Muscle of leg (tissue), 11 donors: ENCODE results near the gene PAM. TPM values are rescaled to one million over a fixed set of nuclear protein-coding genes. Genes with fewer than 3 reads are reported as not detected.

ENCODE experiments used
- DNase-seq: peaks from one replicate; pipeline ENCODE4 v3.0.0; 2013
- H3K27ac ChIP-seq: one replicate; pipeline ENCODE4 v1.5.1; 2013; ENCODE audit warnings: mild to moderate bottlenecking, low read length, control low read depth
- H3K27me3 ChIP-seq: one replicate; pipeline ENCODE4 v1.6.1; 2013; ENCODE audit warnings: low read length; ENCODE audit not compliant: control insufficient read depth, insufficient read depth
- H3K36me3 ChIP-seq: one replicate; pipeline ENCODE4 v1.6.1; 2013; ENCODE audit warnings: low read length; ENCODE audit not compliant: control insufficient read depth, insufficient read depth
- H3K4me1 ChIP-seq: one replicate; pipeline ENCODE4 v1.6.1; 2013; ENCODE audit warnings: low read length; ENCODE audit not compliant: control insufficient read depth, insufficient read depth
- H3K4me3 ChIP-seq: one replicate; pipeline ENCODE4 v1.5.1; 2013; ENCODE audit warnings: low read length, control low read depth
- H3K9me3 ChIP-seq: replicated peaks from 2 replicates; pipeline ENCODE4 v1.6.1; 2013; ENCODE audit warnings: low read depth, low read length; ENCODE audit not compliant: control insufficient read depth
- WGBS: methylation state at CpG from one replicate; pipeline ENCODE4 v1.1.5; 2013; ENCODE audit warnings: missing lambda C conversion rate; ENCODE audit not compliant: insufficient coverage; 5-methylcytosine and 5-hydroxymethylcytosine counted together
- polyA plus RNA-seq, 8 donors: library from polyadenylated mRNA; unstranded; fragments of 120-200 nt; gene quantifications; one replicate each; pipeline versions ENCODE4 v1.2.1 to v1.2.3, GENCODE V29; 2013; ENCODE audit warnings: inconsistent platforms in 1 of 8, low replicate concordance in 1 of 8; ENCODE audit not compliant: insufficient read length in 8 of 8, insufficient read depth in 1 of 8
- total RNA-seq: library from RNA; stranded (reverse); fragments of 120-200 nt; gene quantifications from one replicate; pipeline ENCODE4 v1.2.4, GENCODE V29; 2013

The PAM gene
- total and polyA plus RNA-seq, 9 donors, result 96.6 to 146 (median 120) TPM

DNA sequence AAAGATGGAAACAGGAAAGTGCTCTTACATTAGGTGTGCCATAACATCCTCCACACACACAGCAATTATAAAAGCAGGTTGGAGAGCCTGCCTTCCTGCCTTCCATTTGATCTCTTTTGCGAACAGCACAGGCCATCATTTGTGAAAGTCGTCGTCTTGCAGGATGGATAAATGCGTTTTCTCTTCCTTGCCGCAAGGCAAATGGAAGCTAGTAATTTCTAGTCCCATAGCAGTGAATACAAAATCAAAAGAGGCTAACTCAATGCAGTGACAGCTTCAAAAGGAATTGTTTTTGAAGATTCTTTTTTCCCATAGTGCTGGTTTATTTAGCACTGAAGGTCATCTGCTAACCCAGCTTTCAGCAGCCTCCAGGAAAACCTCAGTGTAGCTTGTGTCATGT lies 186.0 kb downstream of the PAM start:
- Histone ChIP-seq H3K27ac (no peak overlapping the region), H3K9me3 (no peaks in the 10 kb centered on the region), H3K36me3 (no peaks in the 10 kb centered on the region), H3K4me3 (no peak overlapping the region), H3K4me1 (no peaks in the 10 kb centered on the region), H3K27me3 (no peaks in the 10 kb centered on the region)
- no peak for DNase-seq
- WGBS, result 84% methylated on average over 5 of the region's 5 CpGs

DNA sequence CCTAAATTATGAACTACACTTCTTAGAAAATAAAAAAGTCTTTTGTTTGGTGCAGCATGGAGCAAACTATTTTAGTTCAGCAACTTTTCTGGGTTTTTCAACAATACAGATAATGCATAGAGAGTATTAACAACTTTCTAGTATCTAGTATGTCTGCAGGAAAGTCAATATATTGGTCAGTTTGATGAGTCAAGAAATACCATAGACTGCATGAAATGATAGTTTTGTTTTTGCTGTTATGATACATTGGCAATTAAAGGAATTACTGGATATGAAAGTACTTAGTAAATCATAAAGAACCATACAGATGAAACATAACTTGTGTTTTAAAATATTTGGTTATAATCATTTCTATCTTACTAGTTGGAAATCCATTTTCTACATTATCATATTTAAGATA lies 191.3 kb downstream of the PAM start:
- Histone ChIP-seq H3K4me3 (no peak overlapping the region), H3K9me3 (no peaks in the 10 kb centered on the region), H3K4me1 (no peaks in the 10 kb centered on the region), H3K27ac (no peak overlapping the region), H3K27me3 (no peaks in the 10 kb centered on the region), H3K36me3 (peaks cover 2% of the 10 kb centered on the region)
- no peak for DNase-seq

DNA sequence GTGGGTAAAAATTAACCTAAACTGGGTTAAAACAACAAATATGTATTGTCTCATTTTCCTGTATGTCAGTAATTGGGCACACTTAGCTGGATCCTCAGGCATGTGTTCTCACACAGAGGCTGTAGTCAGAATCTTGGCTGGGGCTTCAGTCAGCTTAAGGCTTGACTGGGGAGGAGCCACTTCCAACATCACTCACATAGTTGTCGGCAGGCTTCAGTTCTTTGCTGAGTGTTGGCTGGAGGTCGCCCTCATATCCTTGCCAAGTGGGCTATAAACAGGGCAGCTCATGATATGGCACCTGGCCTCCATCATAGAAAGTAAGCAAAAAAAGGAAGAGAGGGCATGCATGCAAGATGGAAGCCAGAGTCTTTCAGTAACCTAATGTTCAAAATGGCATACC lies 191.9 kb downstream of the PAM start:
- Histone ChIP-seq H3K9me3 (no peaks in the 10 kb centered on the region), H3K36me3 (peaks cover 2% of the 10 kb centered on the region), H3K27ac (no peak overlapping the region), H3K4me1 (no peaks in the 10 kb centered on the region), H3K27me3 (no peaks in the 10 kb centered on the region), H3K4me3 (no peak overlapping the region)
- no peak for DNase-seq
- WGBS, result no CpG with 5 or more reads among the region's 2 CpGs

DNA sequence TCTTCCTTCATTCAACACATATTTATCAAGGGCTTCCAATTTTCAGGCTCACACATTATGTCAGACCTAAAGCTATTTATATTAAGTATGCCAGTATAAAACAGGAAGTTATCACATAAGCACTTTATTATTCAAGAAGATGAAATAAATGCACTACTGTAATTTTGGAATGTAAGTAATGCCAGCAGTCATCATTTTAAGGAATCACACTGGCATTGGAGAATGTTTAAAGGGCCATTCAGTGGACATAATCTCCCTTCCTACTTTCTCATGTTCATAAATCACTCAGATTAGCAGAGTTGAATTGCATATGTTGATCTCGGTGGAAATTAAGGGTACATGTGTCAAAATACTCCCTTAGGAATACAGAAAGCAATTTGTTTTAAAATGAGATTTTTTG lies 200.4 kb downstream of the PAM start:
- Histone ChIP-seq H3K4me3 (no peak overlapping the region), H3K9me3 (no peaks in the 10 kb centered on the region), H3K27me3 (no peaks in the 10 kb centered on the region), H3K4me1 (no peaks in the 10 kb centered on the region), H3K36me3 (peaks cover 1% of the 10 kb centered on the region), H3K27ac (no peak overlapping the region)
- DNase-seq, result no peak
- no CpG with 5 or more reads among the region's 1 CpG for WGBS

DNA sequence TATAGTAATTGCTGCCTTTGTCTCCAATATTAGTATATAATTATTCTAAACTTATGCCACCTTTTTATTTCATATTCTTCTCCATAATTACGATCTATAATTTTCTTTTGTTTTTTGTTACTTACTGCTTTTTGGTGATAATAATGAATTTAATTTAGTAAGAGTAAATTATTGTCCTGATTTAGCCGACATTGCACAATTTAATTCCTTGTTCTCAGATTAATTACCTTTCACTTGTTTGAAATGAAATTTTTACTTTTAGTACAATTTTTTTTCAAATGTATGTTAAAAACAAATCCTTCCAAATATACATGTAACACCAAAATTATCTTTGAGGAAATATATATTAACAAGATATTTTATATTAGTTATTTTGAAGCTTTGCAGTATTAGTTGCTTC lies 201.5 kb downstream of the PAM start:
- H3K27ac ChIP-seq, result no peak overlapping the region
- H3K4me3 ChIP-seq, result no peak overlapping the region
- no peak for DNase-seq
- H3K36me3 ChIP-seq, result no peaks in the 10 kb centered on the region
- no peaks in the 10 kb centered on the region for H3K4me1 ChIP-seq
- no CpG with 5 or more reads among the region's 2 CpGs for WGBS
- H3K27me3 ChIP-seq, result no peaks in the 10 kb centered on the region
- H3K9me3 ChIP-seq, result no peaks in the 10 kb centered on the region

DNA sequence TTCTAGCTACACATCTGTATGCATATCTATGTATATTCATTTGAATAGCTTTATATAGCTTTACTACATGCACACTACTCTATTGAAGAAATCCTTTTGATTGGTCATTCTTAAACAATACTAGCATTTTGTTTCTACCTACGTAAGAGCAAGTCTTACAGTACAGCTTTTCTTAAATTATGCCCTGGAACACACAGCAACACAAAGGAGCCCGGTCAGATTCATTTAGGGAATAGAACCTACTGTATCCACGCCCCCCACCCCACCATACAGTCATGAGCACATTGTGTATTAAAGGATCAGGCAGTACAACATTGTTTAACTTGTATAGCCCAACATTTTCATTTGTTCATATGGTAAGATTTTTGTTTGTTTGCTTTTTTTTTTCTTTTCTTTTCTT lies 202.0 kb downstream of the PAM start:
- Histone ChIP-seq H3K4me3 (no peak overlapping the region), H3K27ac (no peak overlapping the region), H3K36me3 (no peaks in the 10 kb centered on the region), H3K9me3 (no peaks in the 10 kb centered on the region), H3K27me3 (no peaks in the 10 kb centered on the region), H3K4me1 (no peaks in the 10 kb centered on the region)
- no peak for DNase-seq
- 100% methylated on average over 1 of the region's 3 CpGs for WGBS

DNA sequence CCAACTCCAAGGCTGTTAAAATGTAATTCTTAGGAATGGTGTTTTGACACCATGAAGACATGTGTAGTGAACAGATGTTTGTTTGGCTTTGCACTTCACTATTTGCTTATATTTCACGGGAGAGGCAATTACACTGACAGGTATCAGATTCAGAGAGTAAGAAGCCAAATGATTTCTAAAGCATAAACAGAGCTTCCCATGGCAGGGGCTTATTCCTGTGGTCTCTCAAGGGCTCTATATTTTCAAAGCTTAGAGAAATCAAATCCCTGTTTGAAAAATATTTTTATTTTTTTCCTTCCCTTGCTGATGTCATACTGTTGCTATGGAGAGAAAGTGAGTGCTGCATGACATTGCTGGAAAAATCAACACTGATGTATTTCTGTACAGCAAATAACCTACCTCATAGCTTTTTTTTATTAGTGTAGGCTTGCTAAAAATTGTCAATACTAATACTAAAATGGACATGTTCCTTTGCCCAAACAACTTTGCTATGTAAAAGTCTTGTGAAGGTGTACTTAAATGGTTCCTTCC lies 203.4 kb downstream of the PAM start:
- peak overlapping the region; percentile 23 for H3K27ac ChIP-seq
- no peaks in the 10 kb centered on the region for H3K4me1 ChIP-seq
- WGBS, result 50% methylated on average over 1 of the region's 1 CpG
- H3K36me3 ChIP-seq, result no peaks in the 10 kb centered on the region
- H3K4me3 ChIP-seq, result no peak overlapping the region
- no peaks in the 10 kb centered on the region for H3K27me3 ChIP-seq
- peak; percentile 70 for DNase-seq
- H3K9me3 ChIP-seq, result no peaks in the 10 kb centered on the region

DNA sequence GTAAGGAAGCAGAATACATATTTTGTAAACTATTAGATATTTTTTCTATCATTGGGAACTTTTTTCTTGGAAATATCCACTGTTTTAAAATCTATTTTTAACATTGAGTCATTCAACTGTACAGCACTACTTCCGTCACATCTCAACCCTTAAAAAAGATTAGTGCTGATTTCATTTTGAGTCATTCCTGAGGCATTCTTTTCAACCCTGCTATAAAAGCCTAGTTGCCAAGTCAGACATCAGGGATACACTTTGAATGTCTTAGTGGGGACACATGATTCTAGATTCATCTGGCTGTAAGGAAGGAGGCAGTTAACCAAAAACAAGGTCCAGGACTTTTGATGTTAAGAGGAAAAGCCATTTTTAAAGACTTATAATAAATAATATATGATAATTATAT lies 203.9 kb downstream of the PAM start:
- no peaks in the 10 kb centered on the region for H3K36me3 ChIP-seq
- no peaks in the 10 kb centered on the region for H3K4me1 ChIP-seq
- peak; percentile 59 for DNase-seq
- no peak overlapping the region for H3K27ac ChIP-seq
- no peaks in the 10 kb centered on the region for H3K27me3 ChIP-seq
- WGBS, result no CpG with 5 or more reads among the region's 1 CpG
- no peaks in the 10 kb centered on the region for H3K9me3 ChIP-seq
- no peak overlapping the region for H3K4me3 ChIP-seq

DNA sequence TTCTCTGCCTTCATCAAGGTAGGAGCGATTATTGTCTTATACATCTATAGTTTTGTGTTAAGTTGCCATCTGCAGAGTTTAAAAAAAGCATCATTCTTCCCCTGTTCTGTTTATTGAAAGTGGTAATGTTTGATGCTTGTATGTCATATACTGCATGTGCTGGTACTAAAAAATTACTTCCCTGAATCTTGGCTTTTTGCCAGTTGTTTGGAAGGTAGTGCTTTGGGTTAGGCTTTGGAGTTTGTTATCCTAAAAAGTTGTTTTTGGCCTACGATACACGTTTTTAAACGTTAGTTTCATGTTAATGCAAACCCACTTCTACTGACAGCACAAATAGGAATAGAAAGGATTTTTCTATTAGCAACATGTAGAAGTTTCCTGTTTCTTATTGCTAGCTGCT lies 206.6 kb downstream of the PAM start:
- WGBS, result no CpG with 5 or more reads among the region's 4 CpGs
- Histone ChIP-seq H3K27ac (no peak overlapping the region), H3K9me3 (no peaks in the 10 kb centered on the region), H3K36me3 (no peaks in the 10 kb centered on the region), H3K27me3 (no peaks in the 10 kb centered on the region), H3K4me3 (no peak overlapping the region), H3K4me1 (no peaks in the 10 kb centered on the region)
- DNase-seq, result no peak

DNA sequence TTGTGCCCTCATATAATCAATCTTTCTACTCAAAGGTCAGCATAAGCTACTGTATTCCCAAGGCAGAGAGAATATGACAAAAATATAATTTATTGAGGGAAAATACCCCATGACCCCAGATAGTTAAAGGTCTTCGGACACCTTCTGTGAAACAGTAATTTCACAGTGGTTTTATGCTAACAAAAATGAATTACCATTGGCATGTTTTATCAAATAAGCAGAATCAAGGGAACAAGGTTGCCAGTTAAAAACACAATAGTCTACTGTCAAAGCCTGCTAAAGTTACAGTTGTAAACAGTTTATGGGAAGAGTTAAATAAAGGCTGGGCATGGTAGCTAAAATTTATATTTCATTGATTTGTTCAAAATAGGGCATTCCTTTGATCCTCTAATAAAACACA lies 210.5 kb downstream of the PAM start:
- Histone ChIP-seq H3K27me3 (no peaks in the 10 kb centered on the region), H3K4me1 (no peaks in the 10 kb centered on the region), H3K9me3 (no peaks in the 10 kb centered on the region), H3K27ac (no peak overlapping the region), H3K4me3 (no peak overlapping the region), H3K36me3 (no peaks in the 10 kb centered on the region)
- no peak for DNase-seq
- no CpG with 5 or more reads among the region's 1 CpG for WGBS

DNA sequence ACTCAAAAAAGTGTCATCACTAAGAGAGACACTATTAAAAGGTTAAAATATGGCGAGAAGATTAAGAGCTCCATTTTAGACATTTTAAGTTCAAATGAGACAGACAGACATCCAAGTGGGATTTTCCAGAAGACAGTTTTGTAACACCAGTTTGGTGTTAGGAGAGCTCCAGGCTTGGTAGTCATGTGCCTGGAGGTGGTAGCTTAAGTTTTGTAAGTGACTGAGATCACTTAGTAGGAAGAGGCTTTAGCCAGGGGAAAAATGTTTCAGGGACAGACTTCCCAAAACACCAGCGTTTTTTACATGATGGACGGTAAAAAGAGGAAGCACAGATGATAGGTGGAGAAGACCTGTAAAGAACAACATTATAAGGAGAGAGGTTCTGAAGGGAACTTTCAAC lies 214.5 kb downstream of the PAM start:
- 100% methylated on average over 2 of the region's 3 CpGs for WGBS
- peaks cover 2% of the 10 kb centered on the region for H3K36me3 ChIP-seq
- no peaks in the 10 kb centered on the region for H3K27me3 ChIP-seq
- no peak overlapping the region for H3K4me3 ChIP-seq
- no peak for DNase-seq
- no peaks in the 10 kb centered on the region for H3K9me3 ChIP-seq
- H3K27ac ChIP-seq, result no peak overlapping the region
- H3K4me1 ChIP-seq, result no peaks in the 10 kb centered on the region
